Gastroesophageal sphincter (tissue), 4 donors: ENCODE data around the gene KIF26B. TPM values are rescaled to one million over a fixed set of nuclear protein-coding genes. Genes with fewer than 3 reads are reported as not detected.
"Not testable (repeated sequence)": the region's sequence is repeated elsewhere in the genome, so short reads cannot be mapped to it uniquely, and the experiment has no call there.

Source experiments
- ATAC-seq: fragments of 150-250 bp; one replicate; pipeline ENCODE4 v1.9.1; 2016; ENCODE audit warnings: mild to moderate bottlenecking, moderate library complexity
- H3K27ac ChIP-seq, 4 donors: fragments of 200-600 bp; sonication (generic) in 3 of 4; 1 replicate in 3 of 4; 2 replicates in 1 of 4; pipeline ENCODE4 v1.5.1; 2016 to 2019
- H3K27me3 ChIP-seq: fragments of 200-600 bp; sonication (generic); one replicate; pipeline ENCODE4 v1.5.1; 2019
- H3K36me3 ChIP-seq, 2 donors: fragments of 200-600 bp; sonication (generic); one replicate each; pipeline ENCODE4 v1.5.1; 2019; ENCODE audit warnings: control low read depth in 1 of 2
- H3K4me1 ChIP-seq, 3 donors: fragments of 200-600 bp; sonication (generic); 1 replicate in 2 of 3; 2 replicates in 1 of 3; pipeline ENCODE4 v1.5.1; 2016 to 2019; ENCODE audit warnings: control low read depth in 2 of 3
- H3K4me3 ChIP-seq, 2 donors: fragments of 200-600 bp; sonication (generic); one replicate each; pipeline ENCODE4 v1.5.1; 2019; ENCODE audit warnings: mild to moderate bottlenecking in 1 of 2, moderate library complexity in 1 of 2
- H3K9me3 ChIP-seq, 3 donors: fragments of 200-600 bp; sonication (generic); one replicate each; pipeline ENCODE4 v1.5.1; 2017 to 2019; ENCODE audit warnings: control low read depth in 2 of 3
- CTCF ChIP-seq, 4 experiments: fragments of 200-600 bp in 2 of 4; fragments of 450-650 bp in 2 of 4; sonication (generic) in 1 of 4; IDR thresholded peaks; one replicate each; pipeline ENCODE4 v1.5.1; 2017 to 2019; ENCODE audit warnings: antibody characterized with exemption in 4 of 4, mild to moderate bottlenecking in 2 of 4, moderate library complexity in 2 of 4
- EP300 ChIP-seq: sonication (generic); formaldehyde crosslinking; IDR thresholded peaks from one replicate; pipeline ENCODE4 v1.6.1; 2017; ENCODE audit warnings: antibody characterized with exemption, mild to moderate bottlenecking
- POLR2A ChIP-seq, 2 donors: fragments of 450-650 bp; IDR thresholded peaks; one replicate each; pipeline ENCODE4 v1.6.1; 2017; ENCODE audit warnings: antibody characterized with exemption in 2 of 2, mild to moderate bottlenecking in 2 of 2, moderate library complexity in 1 of 2
- POLR2AphosphoS5 ChIP-seq: sonication (generic); formaldehyde crosslinking; IDR thresholded peaks from one replicate; pipeline ENCODE4 v1.6.1; 2017; ENCODE audit warnings: antibody characterized with exemption
- WGBS, 2 donors: methylation state at CpG; one replicate each; pipeline ENCODE4 v1.1.5; 2018; ENCODE audit warnings: low coverage in 1 of 2; 5-methylcytosine and 5-hydroxymethylcytosine counted together
- total RNA-seq, 4 donors: library from RNA; depleted of rRNA; stranded (reverse); fragments of >200 nt; gene quantifications; one replicate each; pipeline ENCODE4 v1.1.0, GENCODE V29; 2016

KIF26B gene
- total RNA-seq, 4 donors from 2014 or later, result 0.62 to 1.9 (median 0.97) TPM

GRCh38 chr1:245730801-245731200 is 576.0 kb downstream of the KIF26B start:
- TF ChIP-seq CTCF (IDR thresholded peaks at IDR 0.05) (no peak), POLR2AphosphoS5 (no peak), EP300 (no peak), POLR2A (IDR thresholded peaks at IDR 0.05) (no peak)
- Histone ChIP-seq H3K27ac (no peak overlapping the region), H3K36me3 (no peaks in the 10 kb centered on the region), H3K9me3 (peaks cover 0 to 53% (median 0%) of the 10 kb centered on the region in 3 donors), H3K27me3 (no peaks in the 10 kb centered on the region), H3K4me3 (no peak overlapping the region), H3K4me1 (no peaks in the 10 kb centered on the region)
- ATAC-seq, result no peak
- 60 to 78% methylated on average over 1 to 2 of the region's 2 CpGs for WGBS, 2 donors

- H3K27ac ChIP-seq, H3K4me1 ChIP-seq, H3K9me3 ChIP-seq, H3K27me3 ChIP-seq, H3K36me3 ChIP-seq, ATAC-seq, H3K4me3 ChIP-seq: not testable (repeated sequence)
- 100% methylated on average over 1 of the region's 1 CpG for WGBS, 2 donors
Observed at GRCh38 chr1:245740336-245740735, 585.6 kb downstream of the KIF26B start.

- WGBS, 2 donors, result 55 to 75% methylated on average over 1 to 8 of the region's 9 CpGs
- H3K27me3 ChIP-seq, result no peaks in the 10 kb centered on the region
Observed at GRCh38 chr1:245742896-245743295, 588.1 kb downstream of the KIF26B start.

GRCh38 chr1:245748240-245748639 is 593.5 kb downstream of the KIF26B start:
- no peaks in the 10 kb centered on the region for H3K27me3 ChIP-seq
- peaks cover 0 to 35% (median 0%) of the 10 kb centered on the region in 3 donors for H3K9me3 ChIP-seq
- H3K4me3 ChIP-seq, result no peak overlapping the region
- WGBS, 2 donors, result 89 to 91% methylated on average over 5 to 9 of the region's 10 CpGs
- ATAC-seq, result no peak
- no peak overlapping the region for H3K27ac ChIP-seq
- H3K36me3 ChIP-seq, result peaks cover 0 to 25% of the 10 kb centered on the region in 2 donors
- no peak for TF ChIP-seq CTCF (IDR thresholded peaks at IDR 0.05)
- no peaks in the 10 kb centered on the region for H3K4me1 ChIP-seq

More at GRCh38 chr1:245742896-245743295, 588.1 kb downstream of the KIF26B start:
- no peak for TF ChIP-seq CTCF (IDR thresholded peaks at IDR 0.05)
- Histone ChIP-seq H3K4me1 (no peaks in the 10 kb centered on the region), H3K36me3 (peaks cover 0 to 6% of the 10 kb centered on the region in 2 donors), H3K27ac (no peak overlapping the region), H3K4me3 (no peak overlapping the region), H3K9me3 (peaks cover 0 to 20% (median 0%) of the 10 kb centered on the region in 3 donors)
- no peak for ATAC-seq

GRCh38 chr1:245748646-245749045 is 593.9 kb downstream of the KIF26B start:
- WGBS, 2 donors, result 85 to 100% methylated on average over 1 to 3 of the region's 3 CpGs
- Histone ChIP-seq H3K4me1 (no peaks in the 10 kb centered on the region), H3K27me3 (no peaks in the 10 kb centered on the region), H3K36me3 (peaks cover 0 to 25% of the 10 kb centered on the region in 2 donors), H3K9me3 (peaks cover 0 to 35% (median 0%) of the 10 kb centered on the region in 3 donors), H3K4me3 (no peak overlapping the region), H3K27ac (no peak overlapping the region)
- TF ChIP-seq CTCF (IDR thresholded peaks at IDR 0.05) (no peak), POLR2A (IDR thresholded peaks at IDR 0.05) (no peak), POLR2AphosphoS5 (no peak), EP300 (no peak)
- ATAC-seq, result no peak

- no peaks in the 10 kb centered on the region for H3K27me3 ChIP-seq
- peaks cover 0 to 25% of the 10 kb centered on the region in 2 donors for H3K36me3 ChIP-seq
- no peak for ATAC-seq
- 73 to 100% methylated on average over 3 of the region's 3 CpGs for WGBS, 2 donors
- H3K4me3 ChIP-seq, result no peak overlapping the region
- peaks cover 0 to 35% (median 0%) of the 10 kb centered on the region in 3 donors for H3K9me3 ChIP-seq
- no peak for TF ChIP-seq POLR2A (IDR thresholded peaks at IDR 0.05)
- no peak for TF ChIP-seq POLR2AphosphoS5
- TF ChIP-seq CTCF (IDR thresholded peaks at IDR 0.05), result no peak
- TF ChIP-seq EP300, result no peak
- H3K27ac ChIP-seq, result no peak overlapping the region
- H3K4me1 ChIP-seq, result no peaks in the 10 kb centered on the region
Observed at GRCh38 chr1:245749053-245749452, 594.3 kb downstream of the KIF26B start.
